Measurements from ENCODE around the gene PPP1R14C.
A peak's percentile ranks its signal among the peaks of the same experiment; 100 is the strongest.
"Not testable (repeated sequence)": the region's sequence is repeated elsewhere in the genome, so short reads cannot be mapped to it uniquely, and the experiment has no call there.

PPP1R14C gene

GRCh38 chr6:150169609-150170008 lies 26.8 kb downstream of the PPP1R14C start:
- DNase-seq = no peak

GRCh38 chr6:150172929-150173328 lies 30.1 kb downstream of the PPP1R14C start:
- DNase-seq = no peak

- DNase-seq = no peak
Measured at GRCh38 chr6:150175586-150176151, 32.8 kb downstream of the PPP1R14C start.

GRCh38 chr6:150176152-150176551 lies 33.3 kb downstream of the PPP1R14C start:
- DNase-seq = no peak

- no peak for DNase-seq
Measured at GRCh38 chr6:150176659-150177058, 33.8 kb downstream of the PPP1R14C start.

- DNase-seq = no peak
Measured at GRCh38 chr6:150177259-150177951, 34.6 kb downstream of the PPP1R14C start.

GRCh38 chr6:150177952-150178520 lies 35.2 kb downstream of the PPP1R14C start:
- no peak for DNase-seq

- DNase-seq = no peak
Measured at GRCh38 chr6:150179030-150179429, 36.2 kb downstream of the PPP1R14C start.

GRCh38 chr6:150179907-150180424 lies 37.1 kb downstream of the PPP1R14C start:
- not testable (repeated sequence) for DNase-seq

- DNase-seq = no peak
Measured at GRCh38 chr6:150180517-150180916, 37.7 kb downstream of the PPP1R14C start.

- DNase-seq = no peak
Measured at GRCh38 chr6:150182460-150183078, 39.7 kb downstream of the PPP1R14C start.

GRCh38 chr6:150183105-150183504 lies 40.3 kb downstream of the PPP1R14C start:
- DNase-seq = no peak

- DNase-seq = no peak
Measured at GRCh38 chr6:150183966-150184365, 41.1 kb downstream of the PPP1R14C start.

GRCh38 chr6:150184850-150185731 lies 42.2 kb downstream of the PPP1R14C start:
- DNase-seq = no peak

- DNase-seq = no peak
Measured at GRCh38 chr6:150185732-150186117, 42.9 kb downstream of the PPP1R14C start.

GRCh38 chr6:150186129-150186898 lies 43.5 kb downstream of the PPP1R14C start:
- DNase-seq = no peak

GRCh38 chr6:150187433-150187832 lies 44.6 kb downstream of the PPP1R14C start:
- DNase-seq = not testable (repeated sequence)

- DNase-seq = peak in 1 of 2 experiments; percentile 6
Measured at GRCh38 chr6:150189122-150189521, 46.3 kb downstream of the PPP1R14C start.

- DNase-seq = no peak
Measured at GRCh38 chr6:150191809-150192208, 49.0 kb downstream of the PPP1R14C start.

- DNase-seq = no peak
Measured at GRCh38 chr6:150194195-150194594, 51.4 kb downstream of the PPP1R14C start.

- DNase-seq = no peak
Measured at GRCh38 chr6:150195996-150196417, 53.2 kb downstream of the PPP1R14C start.

All from Kasumi-1 (cell line).